SJSA1 (cell line): Measurements from ENCODE around the gene PANK3. TPM values are rescaled to one million over a fixed set of nuclear protein-coding genes. Genes with fewer than 3 reads are reported as not detected.
"Not testable (repeated sequence)": the region's sequence is repeated elsewhere in the genome, so short reads cannot be mapped to it uniquely, and the experiment has no call there.

Experiments used
- DNase-seq, 2 experiments: peaks; one replicate each; pipeline ENCODE4 v3.0.0-alpha.2; 2015 to 2020; ENCODE audit warnings: low spot score in 2 of 2, low read depth in 1 of 2
- H3K27ac ChIP-seq: fragments of 250-450 bp; sonication (Bioruptor Pico); 2 replicates; pipeline ENCODE4 v1.5.1; 2020; ENCODE audit warnings: mild to moderate bottlenecking, moderate library complexity
- H3K27me3 ChIP-seq: fragments of 250-450 bp; sonication (Bioruptor Pico); replicated peaks from 2 replicates; pipeline ENCODE4 v1.5.1; 2020; ENCODE audit warnings: mild to moderate bottlenecking, moderate library complexity
- H3K36me3 ChIP-seq: fragments of 250-450 bp; sonication (Bioruptor Pico); 2 replicates; pipeline ENCODE4 v1.5.1; 2020; ENCODE audit warnings: mild to moderate bottlenecking
- H3K4me1 ChIP-seq: fragments of 250-450 bp; sonication (Bioruptor Pico); replicated peaks from 2 replicates; pipeline ENCODE4 v1.6.1; 2021; ENCODE audit warnings: mild to moderate bottlenecking
- H3K4me3 ChIP-seq: fragments of 250-450 bp; sonication (Bioruptor Pico); 2 replicates; pipeline ENCODE4 v1.5.1; 2020; ENCODE audit warnings: mild to moderate bottlenecking
- H3K9me3 ChIP-seq: fragments of 250-450 bp; sonication (Bioruptor Pico); replicated peaks from 2 replicates; pipeline ENCODE4 v1.5.1; 2020; ENCODE audit warnings: mild to moderate bottlenecking
- total RNA-seq: library from RNA; depleted of rRNA; stranded (reverse); fragments of >200 nt; shearing (Covaris generic); gene quantifications from 2 replicates; pipeline ENCODE4 v1.2.3, GENCODE V29; 2014

The PANK3 gene
- total RNA-seq, 1 experiment from 2014 or later: 105 TPM

GRCh38 chr5:168557389-168557788 lies 21.8 kb downstream of the PANK3 start:
- Histone ChIP-seq H3K27ac (no peak overlapping the region), H3K4me1 (peaks cover 6% of the 10 kb centered on the region), H3K4me3 (no peak overlapping the region), H3K27me3 (no peaks in the 10 kb centered on the region), H3K36me3 (peaks cover 89% of the 10 kb centered on the region), H3K9me3 (no peaks in the 10 kb centered on the region)
- DNase-seq: no peak

- peaks cover 68% of the 10 kb centered on the region for H3K36me3 ChIP-seq
- H3K4me3 ChIP-seq: no peak overlapping the region
- no peak overlapping the region for H3K27ac ChIP-seq
- DNase-seq: no peak
- H3K9me3 ChIP-seq: no peaks in the 10 kb centered on the region
- H3K4me1 ChIP-seq: no peaks in the 10 kb centered on the region
- H3K27me3 ChIP-seq: no peaks in the 10 kb centered on the region
These were observed 25.6 kb downstream of the PANK3 start for GRCh38 chr5:168553377-168554130.

- Histone ChIP-seq H3K4me3 (no peak overlapping the region), H3K4me1 (no peaks in the 10 kb centered on the region), H3K27ac (no peak overlapping the region), H3K36me3 (peaks cover 63% of the 10 kb centered on the region), H3K27me3 (no peaks in the 10 kb centered on the region), H3K9me3 (no peaks in the 10 kb centered on the region)
- no peak for DNase-seq
These were observed 27.0 kb downstream of the PANK3 start for GRCh38 chr5:168552146-168552545.

GRCh38 chr5:168550656-168551055 lies 28.5 kb downstream of the PANK3 start:
- Histone ChIP-seq H3K4me3 (no peak overlapping the region), H3K4me1 (no peaks in the 10 kb centered on the region), H3K36me3 (peaks cover 52% of the 10 kb centered on the region), H3K9me3 (no peaks in the 10 kb centered on the region), H3K27me3 (no peaks in the 10 kb centered on the region), H3K27ac (no peak overlapping the region)
- DNase-seq: no peak

GRCh38 chr5:168549554-168549953 lies 29.6 kb downstream of the PANK3 start:
- no peaks in the 10 kb centered on the region for H3K27me3 ChIP-seq
- DNase-seq: no peak
- H3K36me3 ChIP-seq: peaks cover 41% of the 10 kb centered on the region

GRCh38 chr5:168537176-168537575 lies 42.0 kb downstream of the PANK3 start:
- H3K4me3 ChIP-seq: no peak overlapping the region
- peak in 1 of 2 experiments; percentile 34 for DNase-seq
- H3K27ac ChIP-seq: no peak overlapping the region
- H3K27me3 ChIP-seq: no peaks in the 10 kb centered on the region
- H3K36me3 ChIP-seq: no peaks in the 10 kb centered on the region
- H3K9me3 ChIP-seq: no peaks in the 10 kb centered on the region
- no peaks in the 10 kb centered on the region for H3K4me1 ChIP-seq

More at GRCh38 chr5:168549554-168549953, 29.6 kb downstream of the PANK3 start:
- Histone ChIP-seq H3K27ac (no peak overlapping the region), H3K4me1 (no peaks in the 10 kb centered on the region), H3K9me3 (no peaks in the 10 kb centered on the region), H3K4me3 (no peak overlapping the region)

- not testable (repeated sequence) for H3K9me3 ChIP-seq, H3K27me3 ChIP-seq, H3K4me3 ChIP-seq, H3K36me3 ChIP-seq, DNase-seq, H3K27ac ChIP-seq
- peaks cover 19% of the 10 kb centered on the region for H3K4me1 ChIP-seq
These were observed 44.8 kb downstream of the PANK3 start for GRCh38 chr5:168534351-168534750.

GRCh38 chr5:168531987-168532864 lies 46.9 kb downstream of the PANK3 start:
- peaks cover 12% of the 10 kb centered on the region for H3K27me3 ChIP-seq
- no peak overlapping the region for H3K27ac ChIP-seq
- peaks cover 23% of the 10 kb centered on the region for H3K4me1 ChIP-seq
- H3K4me3 ChIP-seq: no peak overlapping the region
- peak in 1 of 2 experiments; percentile 28 for DNase-seq
- H3K36me3 ChIP-seq: no peaks in the 10 kb centered on the region
- no peaks in the 10 kb centered on the region; the same call in 1 of the 2 replicates for H3K9me3 ChIP-seq

- Histone ChIP-seq H3K9me3 (no peaks in the 10 kb centered on the region; the same call in 1 of the 2 replicates), H3K4me1 (peaks cover 23% of the 10 kb centered on the region), H3K27me3 (peaks cover 12% of the 10 kb centered on the region), H3K36me3 (no peaks in the 10 kb centered on the region), H3K27ac (no peak overlapping the region), H3K4me3 (no peak overlapping the region)
- DNase-seq: no peak
These were observed 48.0 kb downstream of the PANK3 start for GRCh38 chr5:168531191-168531590.

- H3K36me3 ChIP-seq: no peaks in the 10 kb centered on the region
- no peak overlapping the region for H3K27ac ChIP-seq
- H3K4me1 ChIP-seq: peaks cover 23% of the 10 kb centered on the region
- H3K9me3 ChIP-seq: no peaks in the 10 kb centered on the region; the same call in 1 of the 2 replicates
- H3K27me3 ChIP-seq: peaks cover 12% of the 10 kb centered on the region
- no peak overlapping the region for H3K4me3 ChIP-seq
- no peak for DNase-seq
These were observed 48.5 kb downstream of the PANK3 start for GRCh38 chr5:168530621-168531150.

GRCh38 chr5:168529374-168530234 lies 49.6 kb downstream of the PANK3 start:
- peak in 1 of 2 experiments; percentile 46 for DNase-seq
- peak overlapping the region; percentile 37 for H3K4me3 ChIP-seq

GRCh38 chr5:168528521-168529373 lies 50.4 kb downstream of the PANK3 start, which contains the start of gene FBLL1:
TSS of gene FBLL1 (plus strand) at chr5:168529305. CDS start at chr5:168529505, 200 bp downstream.
- no peak within 1 kb of the TSS for H3K27ac ChIP-seq
- H3K4me3 ChIP-seq: peak within 1 kb of the TSS; percentile 37
- no peaks in the 10 kb centered on the region for H3K36me3 ChIP-seq
- DNase-seq: peak; percentile 28 to 51
- H3K9me3 ChIP-seq: no peaks in the 10 kb centered on the region; the same call in 1 of the 2 replicates
- peaks cover 12% of the 10 kb centered on the region for H3K27me3 ChIP-seq
- H3K4me1 ChIP-seq: peaks cover 23% of the 10 kb centered on the region

More at GRCh38 chr5:168529374-168530234, 49.6 kb downstream of the PANK3 start:
- H3K27me3 ChIP-seq: peaks cover 12% of the 10 kb centered on the region
- H3K36me3 ChIP-seq: no peaks in the 10 kb centered on the region
- H3K9me3 ChIP-seq: no peaks in the 10 kb centered on the region; the same call in 1 of the 2 replicates
- peaks cover 23% of the 10 kb centered on the region for H3K4me1 ChIP-seq
- no peak overlapping the region for H3K27ac ChIP-seq
